SK-N-SH (cell line): Measurements from ENCODE around the gene TEX19. TPM values are rescaled to one million over a fixed set of nuclear protein-coding genes. Genes with fewer than 3 reads are reported as not detected.
"Not testable (repeated sequence)": the region's sequence is repeated elsewhere in the genome, so short reads cannot be mapped to it uniquely, and the experiment has no call there.

ENCODE experiments used
- CTCF ChIA-PET: fragments of 300-600, 350-600 bp; formaldehyde crosslinking; extraction: SDS; loops from one replicate; lab custom pipeline; 2021; lab: Yijun Ruan, JAX
- POLR2A ChIA-PET: fragments of 350-600 bp; sonication (Branson Sonifier 250); formaldehyde crosslinking; extraction: SDS; loops from one replicate; lab custom pipeline; 2020; ENCODE audit warnings: antibody characterized with exemption, inconsistent platforms; lab: Yijun Ruan, JAX
- DNase-seq: peaks from one replicate; pipeline ENCODE4 v3.0.0; 2012
- H2AFZ ChIP-seq: fragments of 200-600 bp; sonication (generic); 2 replicates; pipeline ENCODE4 v1.8.1; 2016; ENCODE audit warnings: antibody characterized with exemption, mild to moderate bottlenecking, low read depth
- H3F3A ChIP-seq: fragments of 200-600 bp; sonication (generic); replicated peaks from 2 replicates; pipeline ENCODE3; 2016; ENCODE audit warnings: antibody characterized with exemption, mild to moderate bottlenecking; ENCODE audit not compliant: insufficient read depth
- H3K27ac ChIP-seq, 2 experiments: fragments of 200-500 bp in 1 of 2; fragments of 200-600 bp in 1 of 2; sonication (Bioruptor generic) in 1 of 2; sonication (generic), shearing (Covaris generic) in 1 of 2; 2 replicates each; pipeline versions ENCODE4 v1.5.1 to v1.6.1; 2014 to 2016; ENCODE audit warnings: low read depth in 2 of 2, inconsistent platforms in 1 of 2, low read length in 1 of 2, mild to moderate bottlenecking in 1 of 2, mixed read lengths in 1 of 2
- H3K27me3 ChIP-seq: fragments of 200-600 bp; sonication (generic), shearing (Covaris generic); 2 replicates; pipeline ENCODE4 v1.6.1; 2016; ENCODE audit warnings: mixed run types; ENCODE audit not compliant: insufficient read depth
- H3K36me3 ChIP-seq, 2 experiments: fragments of 200-500 bp in 1 of 2; fragments of 200-600 bp in 1 of 2; sonication (Bioruptor generic) in 1 of 2; sonication (generic) in 1 of 2; replicated peaks in 1 of 2; 2 replicates each; pipeline versions ENCODE3 to v1.5.1; 2014 to 2016; ENCODE audit warnings: low read length in 1 of 2, mild to moderate bottlenecking in 1 of 2; ENCODE audit not compliant: insufficient read depth in 2 of 2, control insufficient read depth in 1 of 2
- H3K4me1 ChIP-seq, 2 experiments: fragments of 200-500 bp in 1 of 2; fragments of 200-600 bp in 1 of 2; sonication (Bioruptor generic) in 1 of 2; sonication (generic), shearing (Covaris generic) in 1 of 2; 2 replicates each; pipeline versions ENCODE4 v1.5.1 to v1.6.1; 2014 to 2016; ENCODE audit warnings: low read depth in 1 of 2, low read length in 1 of 2, mixed run types in 1 of 2; ENCODE audit not compliant: insufficient read depth in 2 of 2, control insufficient read depth in 1 of 2
- H3K4me2 ChIP-seq: fragments of 200-600 bp; sonication (generic), shearing (Covaris generic); 2 replicates; pipeline ENCODE4 v1.6.1; 2017; ENCODE audit warnings: mixed run types
- H3K4me3 ChIP-seq, 2 experiments: fragments of 200-500 bp in 1 of 2; fragments of 200-600 bp in 1 of 2; sonication (Bioruptor generic) in 1 of 2; sonication (generic), shearing (Covaris generic) in 1 of 2; 2 replicates each; pipeline versions ENCODE4 v1.5.1 to v1.8.1; 2014 to 2016; ENCODE audit warnings: low read depth in 2 of 2, inconsistent platforms in 1 of 2, low read length in 1 of 2, mild to moderate bottlenecking in 1 of 2, mixed read lengths in 1 of 2, moderate library complexity in 1 of 2
- H3K79me2 ChIP-seq: fragments of 200-600 bp; sonication (generic); 2 replicates; pipeline ENCODE4 v1.8.1; 2017; ENCODE audit warnings: mild to moderate bottlenecking; ENCODE audit not compliant: insufficient read depth
- H3K9ac ChIP-seq: fragments of 200-600 bp; sonication (generic); 2 replicates; pipeline ENCODE4 v1.6.1; 2017; ENCODE audit warnings: mixed run types
- H3K9me2 ChIP-seq: fragments of 200-600 bp; sonication (generic); 2 replicates; pipeline ENCODE4 v1.6.1; 2017; ENCODE audit warnings: mixed run types
- H3K9me3 ChIP-seq: fragments of 200-600 bp; sonication (generic); 2 replicates; pipeline ENCODE4 v1.6.1; 2017; ENCODE audit warnings: mixed run types, mild to moderate bottlenecking, moderate library complexity
- H4K20me1 ChIP-seq: fragments of 200-600 bp; sonication (generic); 2 replicates; pipeline ENCODE4 v1.6.1; 2017; ENCODE audit warnings: mild to moderate bottlenecking, mixed run types; ENCODE audit not compliant: insufficient read depth
- CHD2 ChIP-seq: fragments of 150-350 bp; IDR thresholded peaks from 2 replicates; pipeline ENCODE4 v1.6.1; 2018; ENCODE audit warnings: low read length; ENCODE audit not compliant: partially characterized antibody
- FOXJ3 ChIP-seq: sonication (generic); formaldehyde crosslinking; IDR thresholded peaks from 2 replicates; pipeline ENCODE4 v1.5.1; 2020; ENCODE audit warnings: mild to moderate bottlenecking, missing genetic modification reagents
- GABPA ChIP-seq: IDR thresholded peaks from 2 replicates; pipeline ENCODE4 v1.4.0; 2012; ENCODE audit warnings: low read depth, mild to moderate bottlenecking
- RAD21 ChIP-seq: IDR thresholded peaks from 2 replicates; pipeline ENCODE4 v1.6.1; 2012; ENCODE audit warnings: mild to moderate bottlenecking, low read length
- TCF12 ChIP-seq: IDR thresholded peaks from 2 replicates; pipeline ENCODE4 v1.4.0; 2012
- TEAD4 ChIP-seq: IDR thresholded peaks from 2 replicates; pipeline ENCODE4 v1.4.0; 2012; ENCODE audit warnings: mild to moderate bottlenecking, borderline replicate concordance; ENCODE audit not compliant: insufficient read depth
- USF2 ChIP-seq: fragments of 150-350 bp; IDR thresholded peaks from 2 replicates; pipeline ENCODE4 v1.6.1; 2017; ENCODE audit warnings: antibody characterized with exemption, low read length, low read depth, borderline replicate concordance
- YY1 ChIP-seq: IDR thresholded peaks from 2 replicates; pipeline ENCODE4 v1.4.0; 2012; ENCODE audit warnings: low read depth, mild to moderate bottlenecking
- WGBS: methylation state at CpG from one replicate; pipeline ENCODE4 v1.1.6; 2017; ENCODE audit warnings: low lambda C conversion rate; 5-methylcytosine and 5-hydroxymethylcytosine counted together
- polyA plus RNA-seq, 3 experiments: library from polyadenylated mRNA; depleted of rRNA; stranded (reverse); fragments of >200 nt; gene quantifications; 2 replicates each; pipeline ENCODE4 v1.2.3, GENCODE V29; 2012

Gene TEX19
- polyA plus RNA-seq, 1 of the 3 experiments (the other 2 are of a cell fraction) = 0.10 TPM

DNA sequence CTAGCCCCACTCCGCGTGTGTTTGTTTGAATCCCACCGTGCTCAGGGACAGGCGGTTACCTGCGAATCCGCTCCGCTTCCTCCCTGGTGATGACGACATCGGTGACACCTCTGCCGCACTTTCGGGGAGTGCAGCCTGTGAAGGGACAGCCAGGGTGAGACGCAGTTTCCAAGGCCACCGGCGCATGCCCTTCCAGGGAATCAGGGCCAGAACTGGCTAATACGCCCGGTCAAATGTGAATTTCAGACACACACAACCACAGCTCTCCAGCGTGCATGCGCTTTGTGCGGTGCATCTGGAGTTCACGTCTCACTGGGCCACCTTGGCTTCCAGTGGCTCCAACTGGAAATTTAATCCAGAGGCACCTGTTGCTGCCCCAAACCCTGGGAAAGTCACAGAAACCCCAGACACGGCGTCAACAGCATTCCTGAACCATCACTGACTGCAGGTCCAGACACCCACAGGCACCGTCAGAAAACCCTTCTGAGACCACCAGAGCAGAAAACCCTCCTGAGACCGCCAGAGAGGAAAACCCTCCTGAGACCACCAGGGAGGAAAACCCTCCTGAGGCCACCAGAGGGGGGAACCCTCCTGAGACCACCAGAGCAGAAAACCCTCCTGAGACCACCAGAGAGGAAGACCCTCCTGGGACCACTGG lies 52.5 kb downstream of the TEX19 start:
- ChIA-PET CTCF (interaction anchor here (0.6 to 11.3 kb wide), 7 partner anchors 10 to 774 kb away, joined by 3 to 76 read pairs (median 3); partner anchors contain the start of gene TEX19), POLR2A (no interaction called here)
- no peak for DNase-seq
- H3K36me3 ChIP-seq = peaks cover 0 to 3% of the 10 kb centered on the region in 2 experiments
- TF ChIP-seq TCF12 (no peak), CHD2 (no peak), TEAD4 (no peak), FOXJ3 (CRISPR knock-in tag) (no peak), USF2 (no peak), RAD21 (no peak), YY1 (no peak), GABPA (no peak)
- no peak overlapping the region for H2AFZ ChIP-seq
- no peaks in the 10 kb centered on the region for H3K9me3 ChIP-seq
- peaks cover 8% of the 10 kb centered on the region for H3K79me2 ChIP-seq
- H3K9ac ChIP-seq = no peak overlapping the region
- peaks cover 45% of the 10 kb centered on the region for H4K20me1 ChIP-seq
- peaks cover 10% of the 10 kb centered on the region for H3F3A ChIP-seq
- H3K27ac ChIP-seq = no peak overlapping the region
- no peak overlapping the region for H3K4me3 ChIP-seq
- H3K4me2 ChIP-seq = no peak overlapping the region
- 98% methylated on average over 23 of the region's 24 CpGs for WGBS
- no peaks in the 10 kb centered on the region for H3K27me3 ChIP-seq
- H3K9me2 ChIP-seq = no peaks in the 10 kb centered on the region
- H3K4me1 ChIP-seq = peaks cover 0 to 10% of the 10 kb centered on the region in 2 experiments; a peak in 1 of 4 replicates

DNA sequence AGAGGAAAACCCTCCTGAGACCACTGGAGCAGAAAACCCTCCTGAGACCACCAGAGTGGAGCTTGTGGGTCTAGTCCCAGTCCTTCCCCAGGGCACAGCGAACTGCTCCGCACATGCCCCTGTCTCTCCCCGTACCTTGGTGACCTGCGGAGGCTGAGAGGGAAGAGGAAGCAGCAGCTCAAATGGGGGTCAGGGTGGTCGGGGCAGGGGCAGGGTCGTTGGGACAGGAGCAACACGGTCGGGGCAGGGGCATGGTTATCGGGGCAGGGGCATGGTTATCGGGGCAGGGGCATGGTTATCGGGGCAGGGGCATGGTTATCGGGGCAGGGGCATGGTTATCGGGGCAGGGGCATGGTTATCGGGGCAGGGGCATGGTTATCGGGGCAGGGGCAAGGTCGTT lies 53.0 kb downstream of the TEX19 start:
- H3K36me3 ChIP-seq, H3K4me1 ChIP-seq, H3K4me3 ChIP-seq, H2AFZ ChIP-seq, H3K9me3 ChIP-seq, H3K27ac ChIP-seq, H3K9me2 ChIP-seq, H3K27me3 ChIP-seq, POLR2A ChIA-PET, H3K9ac ChIP-seq, H3K4me2 ChIP-seq, DNase-seq: not testable (repeated sequence)
- CTCF ChIA-PET = interaction anchor here (0.6 to 11.3 kb wide), 7 partner anchors 10 to 774 kb away, joined by 3 to 124 read pairs (median 3); partner anchors contain the start of gene TEX19
- 87% methylated on average over 16 of the region's 16 CpGs for WGBS
- Histone ChIP-seq H4K20me1 (peaks cover 50% of the 10 kb centered on the region), H3K79me2 (peaks cover 14% of the 10 kb centered on the region), H3F3A (peaks cover 13% of the 10 kb centered on the region)
